Stimulated activated naive CD4-positive, alpha-beta T cell (primary cell): ENCODE data around the gene LIMK2.
"Not testable (repeated sequence)": the region's sequence is repeated elsewhere in the genome, so short reads cannot be mapped to it uniquely, and the experiment has no call there.

Source experiments
- DNase-seq, 6 experiments: peaks; one replicate each; lab custom pipeline; 2025; lab: John Stamatoyannopoulos, UW

LIMK2 gene

DNA sequence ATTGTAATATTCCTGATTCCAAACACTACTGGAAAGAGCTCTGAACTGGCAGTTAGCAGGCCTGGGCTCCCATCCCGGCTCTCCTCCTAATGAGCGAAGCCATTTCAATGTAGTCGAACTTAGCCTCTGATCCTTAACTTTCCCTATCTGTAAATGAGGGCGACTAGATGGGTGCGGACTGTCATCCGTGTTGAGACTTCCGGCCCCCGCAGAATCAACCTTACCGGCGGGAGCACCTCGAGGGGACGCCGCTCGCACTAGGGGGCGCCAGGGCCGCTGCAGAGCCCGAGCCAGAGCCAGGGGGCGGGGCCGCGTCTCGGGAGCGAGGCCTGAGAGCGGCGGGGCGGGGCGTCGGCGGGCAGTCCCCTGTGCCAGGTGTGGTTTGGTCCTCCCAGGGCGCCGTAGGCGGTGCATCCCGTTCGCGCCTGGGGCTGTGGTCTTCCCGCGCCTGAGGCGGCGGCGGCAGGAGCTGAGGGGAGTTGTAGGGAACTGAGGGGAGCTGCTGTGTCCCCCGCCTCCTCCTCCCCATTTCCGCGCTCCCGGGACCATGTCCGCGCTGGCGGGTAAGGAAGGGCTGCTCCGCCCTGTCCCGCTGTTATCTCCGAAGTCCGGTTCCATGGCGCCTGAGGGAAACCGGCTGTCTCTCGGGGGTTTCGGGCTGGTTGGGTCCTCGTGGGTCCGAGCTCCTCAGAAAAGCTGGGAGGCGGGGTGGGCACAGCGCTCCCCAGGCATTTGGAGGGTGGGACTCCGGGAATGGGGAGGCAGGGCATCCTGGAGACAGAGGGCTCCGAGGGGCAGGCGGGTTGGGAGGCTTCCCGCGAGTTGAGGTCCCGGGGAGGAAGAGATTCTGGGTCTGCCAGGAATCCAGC lies at the start of gene LIMK2:
TSS of gene LIMK2 (plus strand) at position 437 of the 869 bp plus-strand sequence. CDS start at position 548, 111 bp downstream.
- DNase-seq, result peak; percentile 88 to 95 (median 93)

DNA sequence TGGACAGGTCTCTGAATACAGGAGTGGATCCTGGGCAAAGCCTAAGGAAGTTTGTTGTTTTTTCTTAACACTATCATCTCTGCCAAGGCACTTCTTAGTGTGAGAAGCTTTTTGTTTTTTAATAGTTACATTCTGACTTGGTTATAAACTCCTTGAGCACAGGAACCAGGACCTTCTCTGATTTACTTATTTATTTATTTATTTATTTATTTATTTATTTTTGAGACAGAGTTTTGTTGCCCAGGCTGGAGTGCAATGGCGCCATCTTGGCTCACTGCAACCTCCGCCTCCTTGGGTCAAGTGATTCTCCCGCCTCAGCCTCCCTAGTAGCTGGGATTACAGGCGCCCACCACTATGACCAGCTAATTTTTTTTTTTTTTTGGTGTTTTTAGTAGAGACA lies 41.1 kb upstream of the LIMK2 start:
- no peak for DNase-seq

DNA sequence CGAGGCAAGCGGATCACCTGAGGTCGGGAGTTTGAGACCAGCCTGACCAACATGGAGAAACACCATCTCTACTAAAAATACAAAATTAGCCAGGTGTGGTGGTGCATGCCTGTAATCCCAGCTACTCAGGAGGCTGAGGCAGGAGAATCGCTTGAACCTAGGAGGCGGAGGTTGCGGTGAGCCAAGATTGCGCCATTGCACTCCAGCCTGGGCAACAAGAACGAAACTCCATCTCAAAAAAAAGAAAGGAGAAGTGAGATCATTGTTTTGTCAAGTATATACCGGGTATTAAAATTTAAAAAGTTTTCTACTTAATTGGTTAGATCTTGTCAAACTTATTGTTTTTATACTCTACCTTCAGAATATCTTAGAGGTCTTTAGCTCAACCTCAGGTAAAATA lies 40.4 kb upstream of the LIMK2 start:
- not testable (repeated sequence) for DNase-seq

DNA sequence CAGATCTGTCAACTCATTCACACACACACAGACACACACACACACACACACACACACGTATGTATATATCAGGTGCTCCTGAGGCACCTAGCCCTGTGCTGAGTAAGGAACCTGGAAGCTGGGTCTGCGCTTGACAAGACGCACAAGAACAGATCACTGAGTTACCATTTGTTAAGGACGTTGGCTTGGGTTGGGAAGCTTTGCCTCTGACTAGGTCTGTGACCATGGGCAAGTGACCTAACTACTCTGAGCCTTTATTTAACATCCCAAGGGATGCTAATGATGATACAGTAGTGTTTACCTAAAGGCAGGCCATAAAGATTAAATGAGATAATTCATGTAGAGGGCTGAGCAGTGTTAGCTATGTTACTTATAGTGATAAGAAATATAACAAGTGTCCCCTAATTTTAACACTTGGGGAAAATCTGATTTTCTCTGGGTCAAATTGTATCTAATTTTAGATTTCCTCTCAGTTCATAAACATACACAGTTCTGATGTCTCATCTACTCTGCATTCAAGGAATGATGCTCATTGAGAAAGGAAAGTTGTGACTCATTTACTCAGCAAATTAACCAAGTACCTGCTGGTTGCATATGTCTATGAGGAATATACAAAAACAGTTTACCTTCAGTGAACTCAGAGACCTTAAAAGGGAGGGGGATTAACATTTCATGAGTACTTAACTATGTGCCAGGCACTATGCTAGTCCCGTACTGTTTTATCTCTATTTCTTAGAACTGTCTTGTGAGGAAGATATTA lies 38.5 kb upstream of the LIMK2 start:
- no peak for DNase-seq

DNA sequence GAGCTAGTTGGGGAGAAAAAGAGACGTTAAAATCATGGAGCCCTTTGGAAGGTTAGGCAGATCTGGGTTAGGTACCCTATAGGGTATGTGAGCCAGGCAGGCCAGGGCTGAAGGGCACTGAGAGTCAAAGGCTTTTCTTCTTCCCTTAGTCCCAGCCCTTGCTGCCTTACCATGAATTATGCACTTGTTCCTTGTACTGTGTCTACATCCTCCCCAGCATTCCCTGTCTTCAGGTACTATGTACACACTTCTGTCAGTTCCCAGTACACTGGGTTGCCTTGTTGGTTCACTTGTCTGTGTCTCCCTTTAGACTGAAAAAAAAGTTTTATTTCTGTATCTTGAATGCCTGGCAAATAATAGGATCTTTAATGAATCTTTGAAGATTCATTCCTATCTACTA lies 35.2 kb upstream of the LIMK2 start:
- DNase-seq, result no peak

DNA sequence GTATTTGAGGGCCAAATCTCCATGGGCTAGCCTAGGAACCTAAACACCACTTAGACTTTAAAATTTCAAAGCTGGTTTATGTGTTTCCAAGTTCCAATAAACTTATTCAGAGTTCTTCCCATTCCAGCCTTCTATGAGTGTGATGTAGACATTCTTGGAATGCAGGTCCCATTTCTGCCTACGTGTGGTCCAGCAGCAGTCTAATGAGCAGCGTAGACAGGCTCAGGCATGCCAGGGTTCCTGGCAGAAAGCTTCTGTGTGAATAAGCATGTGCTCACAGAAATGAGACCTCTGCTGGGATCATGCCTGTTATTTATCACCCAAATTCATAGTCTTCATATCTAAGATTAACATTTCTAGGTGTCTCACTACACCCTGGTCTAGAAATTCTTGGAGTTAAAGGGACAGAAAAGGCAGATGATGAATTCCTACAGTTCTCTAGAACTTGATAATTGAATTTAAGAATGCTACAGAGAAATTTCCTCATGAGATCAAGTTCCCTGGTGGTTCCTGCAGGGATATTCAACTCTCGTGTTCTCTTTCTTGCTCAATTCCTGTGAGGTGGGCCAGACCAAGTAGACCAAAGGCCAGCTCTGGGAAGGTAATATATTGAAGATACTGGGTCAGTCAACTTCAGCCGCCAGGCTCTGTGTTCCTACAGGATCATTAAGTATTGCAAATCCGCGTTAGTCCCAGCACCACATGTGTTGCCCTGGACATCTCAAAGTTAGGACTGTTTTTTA lies 34.5 kb upstream of the LIMK2 start:
- DNase-seq, result no peak

DNA sequence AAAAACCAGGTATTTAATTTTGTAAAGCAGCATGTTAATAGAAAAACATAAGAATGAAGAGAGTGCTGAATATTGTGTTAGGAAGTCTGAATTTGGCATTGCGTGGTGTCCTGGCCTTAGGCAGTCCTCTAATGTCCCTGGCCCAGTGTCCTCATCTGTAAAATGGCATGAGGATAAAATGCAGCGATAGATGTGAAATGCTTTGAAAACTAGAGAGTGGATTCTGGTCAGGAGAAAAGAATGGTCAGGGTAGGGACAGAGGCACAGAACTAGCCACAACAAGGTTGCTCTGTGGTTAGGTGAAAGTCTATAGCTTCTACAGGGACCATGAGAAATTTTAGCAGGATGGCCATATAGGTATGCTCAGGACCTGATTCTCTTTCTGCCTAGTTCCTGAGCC lies 33.2 kb upstream of the LIMK2 start:
- DNase-seq, result no peak

DNA sequence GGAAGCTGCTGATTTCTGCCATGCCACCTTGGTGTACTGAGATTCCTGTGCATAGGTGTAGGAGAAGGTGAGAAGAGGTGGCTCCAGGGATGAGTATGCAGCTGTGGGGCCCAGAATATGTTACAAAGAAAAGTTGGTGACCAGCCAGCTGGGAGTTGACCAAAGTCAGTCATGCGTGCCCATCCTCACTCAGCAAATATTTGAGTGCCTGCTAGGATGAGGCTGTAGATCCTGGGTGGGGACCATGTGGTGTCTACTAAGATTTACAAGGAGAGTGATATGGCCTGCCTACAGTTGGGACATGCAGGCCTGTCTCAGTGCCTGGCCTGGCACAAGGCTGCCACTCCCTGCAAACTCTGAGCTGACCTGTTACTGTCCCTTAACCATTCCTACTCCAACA lies 32.8 kb upstream of the LIMK2 start:
- DNase-seq, result no peak

DNA sequence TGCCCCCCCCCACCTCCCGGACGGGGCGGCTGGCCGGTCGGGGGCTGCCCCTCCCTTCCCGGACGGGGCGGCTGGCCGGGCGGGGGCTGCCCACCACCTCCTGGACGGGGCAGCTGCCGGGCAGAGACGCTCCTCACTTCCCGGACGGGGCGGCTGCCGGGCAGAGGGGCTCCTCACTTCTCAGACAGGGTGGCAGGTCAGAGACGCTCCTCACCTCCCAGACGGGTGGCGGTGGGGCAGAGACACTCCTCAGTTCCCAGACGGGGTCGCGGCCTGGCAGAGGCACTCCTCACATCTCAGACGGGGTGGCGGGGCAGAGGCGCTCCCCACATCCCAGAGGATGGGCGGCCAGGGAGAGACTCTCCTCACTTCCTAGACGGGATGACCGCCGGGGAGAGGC lies 28.1 kb upstream of the LIMK2 start:
- DNase-seq, result no peak

DNA sequence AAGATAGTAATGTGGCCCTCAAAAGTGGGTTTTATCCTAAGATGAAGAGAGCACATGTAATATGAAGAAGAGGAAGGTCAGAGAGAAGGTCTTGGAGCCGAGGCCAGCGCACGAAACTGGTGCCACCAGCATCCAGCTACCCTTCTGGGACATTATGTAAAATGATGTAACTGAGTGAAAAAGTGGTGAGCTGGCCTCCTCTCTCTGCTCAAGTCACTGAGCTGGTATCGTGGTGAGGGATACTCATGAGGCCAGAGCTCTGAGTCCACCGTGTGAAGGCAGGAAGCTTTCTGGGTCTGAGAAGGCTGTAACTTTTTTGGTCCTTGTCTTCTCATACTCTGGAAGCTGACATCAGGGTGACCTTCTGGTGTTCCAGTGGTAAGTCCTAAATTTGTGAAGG lies 27.0 kb upstream of the LIMK2 start:
- no peak for DNase-seq

DNA sequence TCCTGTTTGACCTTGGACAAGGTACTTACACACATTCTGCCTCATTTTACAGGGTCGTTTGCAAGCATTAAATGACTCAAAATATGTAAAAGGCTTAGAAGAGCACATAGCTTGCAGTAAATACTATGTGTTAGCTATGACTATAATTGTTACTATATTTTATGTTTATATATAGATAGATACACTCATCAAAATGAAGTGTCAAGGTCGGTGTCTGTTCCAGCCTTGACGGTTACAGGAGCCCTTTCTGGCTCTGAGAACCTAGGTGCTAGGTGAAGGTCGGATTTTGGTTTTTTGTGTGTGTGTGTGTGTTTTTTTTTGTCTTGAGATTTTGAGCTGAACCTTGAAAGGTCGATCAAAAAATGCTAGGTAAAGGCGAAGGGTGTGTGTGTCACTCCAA lies 24.5 kb upstream of the LIMK2 start:
- no peak for DNase-seq

DNA sequence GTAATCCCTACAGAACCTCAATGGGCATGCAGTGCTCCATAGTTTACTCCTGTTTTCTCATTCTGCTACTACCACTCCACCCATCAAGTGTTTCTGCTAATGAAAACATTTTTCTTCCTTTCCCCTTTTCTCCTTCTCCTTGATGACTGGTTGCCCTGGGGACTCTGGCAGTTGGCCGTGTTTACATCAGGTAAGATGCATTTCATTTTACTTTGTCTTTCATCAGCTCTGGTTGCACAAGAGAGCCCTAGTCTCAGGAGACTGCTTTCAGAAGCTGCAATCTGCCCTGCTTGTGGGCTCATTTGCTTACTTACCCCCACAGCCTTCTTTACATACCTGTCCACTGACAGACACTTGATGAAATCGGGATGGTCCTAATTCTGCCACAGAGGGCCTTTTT lies 19.6 kb upstream of the LIMK2 start:
- no peak for DNase-seq

DNA sequence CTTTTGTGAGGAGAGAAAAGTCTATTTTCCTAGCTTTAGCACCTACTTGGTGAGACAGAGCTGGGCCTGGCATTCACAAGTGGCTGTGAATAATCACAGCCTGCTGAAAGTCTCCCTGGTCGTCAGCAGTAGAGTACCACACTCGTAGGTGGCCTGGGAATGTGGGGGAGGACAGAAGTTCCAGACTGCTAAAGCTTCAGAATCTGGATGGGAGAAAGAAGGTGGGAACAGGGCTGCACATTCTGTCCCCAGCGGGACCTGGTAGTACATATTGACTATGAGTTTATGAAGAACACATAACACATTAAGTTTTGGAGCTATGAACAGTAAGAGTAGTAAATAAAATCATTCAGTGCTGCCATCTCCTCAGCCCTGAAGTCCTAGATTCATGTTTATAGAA lies 19.0 kb upstream of the LIMK2 start:
- no peak for DNase-seq

DNA sequence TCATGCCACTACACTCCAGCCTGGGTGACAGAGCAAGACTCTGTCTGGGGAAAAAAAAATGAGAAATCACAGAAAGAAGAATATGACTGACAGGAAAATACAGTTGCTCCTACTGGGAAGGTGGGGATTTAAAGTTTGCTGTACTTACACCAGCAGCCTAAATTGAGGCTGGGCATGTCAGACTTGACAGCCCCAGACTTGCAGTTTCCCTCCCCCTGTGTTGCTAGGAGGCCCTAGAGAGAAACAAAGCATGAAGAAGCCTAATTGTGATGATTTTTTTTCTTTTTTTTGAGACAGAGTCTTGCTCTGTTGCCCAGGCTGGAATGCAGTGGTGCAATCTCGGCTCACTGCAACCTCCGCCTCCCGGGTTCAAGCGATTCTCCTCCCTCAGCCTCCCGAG lies 17.4 kb upstream of the LIMK2 start:
- DNase-seq, result not testable (repeated sequence)

DNA sequence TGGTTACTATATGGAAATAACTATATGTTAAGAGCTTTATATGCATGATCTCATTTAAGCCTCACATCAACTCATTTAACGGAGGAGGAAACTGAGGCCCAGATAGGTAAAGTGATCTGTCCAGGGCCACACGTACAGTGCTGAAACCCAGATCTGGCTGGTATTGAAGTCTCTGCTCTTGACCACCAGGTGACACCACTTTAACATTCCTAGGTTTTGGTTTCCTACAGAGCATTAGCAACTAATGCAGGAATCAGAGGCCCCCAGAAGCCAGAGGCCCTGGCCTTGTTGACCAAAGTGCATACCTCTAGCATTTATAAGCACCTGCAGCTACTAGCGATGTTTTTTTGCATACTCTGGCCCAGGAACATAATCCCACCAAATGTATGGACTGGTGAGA lies 12.9 kb upstream of the LIMK2 start:
- no peak for DNase-seq

DNA sequence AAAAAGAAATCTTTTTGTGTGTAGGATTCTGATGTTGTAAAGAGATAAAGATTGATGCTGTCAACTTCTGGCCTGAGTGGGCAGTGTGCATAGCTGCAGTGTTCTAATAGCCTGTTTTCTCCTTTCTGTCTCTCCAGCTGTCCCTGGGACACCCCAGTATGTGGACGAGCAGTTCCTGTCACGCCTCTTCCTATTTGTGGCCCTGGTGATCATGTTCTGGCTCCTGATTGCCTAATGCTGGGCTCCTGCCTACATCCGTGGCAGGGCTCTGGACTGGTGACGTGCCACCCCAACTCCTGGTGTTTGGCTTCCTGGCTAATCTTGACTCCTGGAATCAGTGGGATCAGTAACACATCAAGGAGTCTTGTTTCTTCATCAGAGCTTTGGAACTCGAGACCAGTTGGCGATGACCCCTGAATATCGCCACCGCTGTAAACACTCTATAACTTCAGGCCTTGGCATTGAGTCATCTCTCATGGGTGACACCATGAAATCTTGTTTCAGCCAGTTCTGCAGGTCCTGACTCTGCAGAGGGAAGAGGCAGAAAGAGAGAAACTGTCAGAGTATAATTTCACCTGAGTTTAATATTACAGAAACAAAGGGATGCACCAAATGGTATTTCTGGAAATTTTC lies 7.6 kb upstream of the LIMK2 start:
- not testable (repeated sequence) for DNase-seq

DNA sequence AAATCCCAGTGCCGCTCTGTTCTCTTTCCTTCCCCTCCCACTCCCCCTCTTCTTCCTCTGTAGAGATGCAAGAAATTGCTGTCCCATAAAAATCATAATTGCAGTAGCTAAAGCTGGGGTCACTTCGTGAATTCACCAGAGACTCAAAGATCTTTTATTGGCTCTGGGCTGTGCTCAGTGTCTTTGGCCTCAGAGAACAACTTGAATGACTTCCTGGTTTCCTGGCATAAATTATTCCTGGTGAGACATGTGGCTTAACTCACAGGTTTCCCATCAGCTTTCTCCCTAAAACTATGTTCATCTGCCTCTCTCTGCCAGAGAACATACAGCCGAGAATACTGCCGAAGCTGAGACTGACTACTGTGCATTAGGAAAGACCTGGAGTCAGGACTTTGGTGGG lies 7.0 kb upstream of the LIMK2 start:
- not testable (repeated sequence) for DNase-seq

DNA sequence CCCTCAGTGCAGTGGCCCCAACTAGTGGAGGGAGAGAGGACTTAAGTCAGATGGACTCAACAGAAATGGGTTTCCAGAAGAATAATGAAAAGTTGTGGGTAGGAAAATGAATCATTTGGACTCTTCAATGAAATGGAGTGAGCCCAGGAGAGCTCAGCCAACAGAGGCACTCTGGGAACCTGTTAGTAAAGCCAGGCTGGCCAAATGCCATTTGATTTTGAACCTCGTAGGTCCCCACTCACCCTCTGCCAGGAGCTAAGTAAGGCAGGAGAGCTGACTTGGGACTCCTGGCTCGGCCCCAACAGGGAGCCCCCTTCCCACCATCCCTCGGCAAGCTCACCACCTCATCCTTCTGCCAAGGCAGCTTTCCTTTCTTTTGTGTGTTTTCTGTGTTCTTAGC lies 5.6 kb upstream of the LIMK2 start:
- DNase-seq, result not testable (repeated sequence)

DNA sequence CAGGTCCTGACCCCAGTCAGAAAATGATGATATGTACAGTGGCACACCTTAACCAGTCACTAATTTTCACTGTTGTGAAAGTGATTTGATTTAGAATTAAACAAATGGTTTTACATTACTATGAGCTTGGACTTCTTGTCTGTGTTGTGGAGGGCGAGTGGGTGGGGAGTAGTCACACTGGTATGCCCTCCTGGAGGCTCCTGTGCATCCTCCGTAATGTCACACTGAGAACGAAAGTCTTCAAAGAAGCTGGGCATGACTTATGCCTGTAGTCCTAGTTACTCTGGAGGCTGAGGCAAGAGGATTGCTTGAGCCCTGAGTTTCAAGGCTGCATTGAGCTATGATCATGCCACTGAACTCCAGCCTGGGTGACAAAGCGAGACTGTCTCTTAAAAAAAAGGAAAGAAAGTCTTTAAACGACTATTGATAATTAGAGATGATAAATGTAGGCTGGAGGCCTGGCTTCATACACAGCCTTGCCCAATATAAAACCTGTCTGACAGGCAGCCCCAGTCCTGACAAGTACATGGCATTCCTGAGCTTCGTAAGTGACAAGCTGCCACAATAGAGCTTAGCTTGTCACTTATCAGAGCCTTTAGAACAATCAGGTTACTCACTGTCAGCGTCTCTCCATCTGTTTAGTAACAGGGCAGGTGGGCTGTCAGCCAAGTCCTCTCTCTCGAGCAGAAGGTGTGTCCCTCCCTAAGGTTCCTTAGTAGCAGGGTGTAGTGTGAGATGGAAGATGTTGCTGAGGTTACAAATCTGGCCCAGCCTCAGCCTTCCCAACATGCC lies 5.0 kb upstream of the LIMK2 start:
- DNase-seq, result no peak

DNA sequence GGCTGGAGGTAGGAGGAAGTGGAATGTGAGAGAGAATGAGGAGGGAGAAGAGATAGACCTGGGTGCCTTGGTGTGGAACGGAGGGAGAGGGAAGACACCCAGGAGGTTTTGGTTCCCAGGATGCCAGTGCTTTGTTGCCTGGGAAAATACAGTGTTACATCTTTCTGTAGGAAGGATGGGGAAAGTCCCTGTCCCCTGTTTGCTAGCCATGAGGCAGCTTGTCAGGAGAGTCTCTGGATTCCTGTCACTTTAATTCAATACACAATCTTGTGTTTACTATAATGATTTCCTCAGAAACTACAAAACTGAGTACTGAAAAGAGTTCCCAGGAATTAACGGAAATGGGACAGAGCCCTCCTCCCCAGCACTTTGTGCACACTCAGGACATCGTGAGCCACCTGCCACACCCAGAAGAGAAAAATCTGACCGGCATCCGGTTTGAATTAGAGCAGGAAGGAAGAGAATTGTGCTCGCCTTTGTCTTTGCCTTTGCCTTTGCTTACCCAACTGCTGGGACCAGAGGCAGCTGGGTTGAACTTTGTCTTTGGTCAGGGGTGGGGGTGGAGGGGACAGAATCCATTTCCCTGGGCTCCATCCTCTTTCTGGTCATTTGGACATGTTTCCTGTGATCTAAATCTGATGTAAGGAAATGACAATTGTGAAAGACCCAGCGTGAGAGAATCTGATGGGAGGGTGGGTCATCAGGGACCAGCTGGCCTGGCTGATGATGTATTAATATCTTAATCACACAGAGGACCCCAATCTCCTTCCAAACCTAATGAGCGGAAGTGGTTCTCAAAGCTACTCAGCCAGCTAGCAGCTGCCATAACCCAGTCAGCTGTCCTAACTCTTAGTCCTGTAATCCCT lies 1.3 kb upstream of the LIMK2 start:
- peak in 2 of 6 experiments; percentile 6 to 7 for DNase-seq
